ENCODE data around the gene CD52. TPM values are rescaled to one million over a fixed set of nuclear protein-coding genes. Genes with fewer than 3 reads are reported as not detected.

Gene CD52
- total RNA-seq, 1 experiment from 2014 or later: 1.6 TPM

GRCh38 chr1:26315874-26316850, 1.6 kb upstream of the CD52 start:
- BruUV-seq (replicated peaks): no TSS peak
- TF ChIP-seq REST (IDR thresholded peaks at IDR 0.05; ENCODE audit: insufficient read depth in 1 of 2, low read depth in 2 of 2, low read length in 1 of 2) (no peak), CTCF (IDR thresholded peaks at IDR 0.05) (no peak), TCF7L2 (IDR thresholded peaks at IDR 0.05; ENCODE audit: low read depth, low read length) (no peak)
- Histone ChIP-seq H3K27ac (ENCODE audit: low read length) (no peak overlapping the region), H3K9me3 (ENCODE audit: control insufficient read depth, insufficient read depth, low read depth, low read length) (no peaks in the 10 kb centered on the region), H3K4me1 (ENCODE audit: control insufficient read depth, insufficient read depth, low read length) (no peaks in the 10 kb centered on the region), H3K27me3 (ENCODE audit: control insufficient read depth, insufficient read depth, low read length) (no peaks in the 10 kb centered on the region), H3K36me3 (ENCODE audit: control insufficient read depth, insufficient read depth, low read length) (no peaks in the 10 kb centered on the region), H3K4me3 (ENCODE audit: low read depth in 2 of 2, low read length in 2 of 2) (no peak overlapping the region)
- in situ Hi-C loops (cut with HindIII; ENCODE audit: low pct_unique_long_range_greater_than_20kb, low sequenced_read_pairs): no loop called here
- DNase-seq (ENCODE audit: low read depth, low spot score) (no peak), ATAC-seq (no peak)
- CTCF ChIA-PET: no interaction called here
- intact Hi-C loops (cut with micrococcal nuclease; ENCODE audit: unreplicated experiment): no loop called here
- POLR2A ChIA-PET: interaction anchor here (0.6 to 0.7 kb wide), 3 partner anchors 17 to 500 kb away, joined by 6 to 14 read pairs (median 11); no protein-coding TSS in a partner anchor

GRCh38 chr1:26317146-26317545, 612 bp upstream of the CD52 start:
- ATAC-seq (no peak), DNase-seq (ENCODE audit: low read depth, low spot score) (no peak)
- ChIA-PET POLR2A (no interaction called here), CTCF (no interaction called here)
- intact Hi-C loops (cut with micrococcal nuclease; ENCODE audit: unreplicated experiment) (no loop called here), in situ Hi-C loops (cut with HindIII; ENCODE audit: low pct_unique_long_range_greater_than_20kb, low sequenced_read_pairs) (no loop called here)
- H3K4me3 ChIP-seq (ENCODE audit: low read depth in 2 of 2, low read length in 2 of 2): no peak overlapping the region
- no peaks in the 10 kb centered on the region for H3K4me1 ChIP-seq (ENCODE audit: control insufficient read depth, insufficient read depth, low read length)
- TF ChIP-seq REST (IDR thresholded peaks at IDR 0.05; ENCODE audit: insufficient read depth in 1 of 2, low read depth in 2 of 2, low read length in 1 of 2) (no peak), TCF7L2 (IDR thresholded peaks at IDR 0.05; ENCODE audit: low read depth, low read length) (no peak), CTCF (IDR thresholded peaks at IDR 0.05) (no peak), SIN3A (IDR thresholded peaks at IDR 0.05; ENCODE audit: borderline replicate concordance, insufficient read depth, low read depth, low read length) (no peak), POLR2AphosphoS5 (IDR thresholded peaks at IDR 0.05; ENCODE audit: low read depth, low read length) (no peak)
- no TSS peak for BruUV-seq (replicated peaks)
- H3K27ac ChIP-seq (ENCODE audit: low read length): no peak overlapping the region
- no peaks in the 10 kb centered on the region for H3K9me3 ChIP-seq (ENCODE audit: control insufficient read depth, insufficient read depth, low read depth, low read length)
- H3K27me3 ChIP-seq (ENCODE audit: control insufficient read depth, insufficient read depth, low read length): no peaks in the 10 kb centered on the region
- H3K36me3 ChIP-seq (ENCODE audit: control insufficient read depth, insufficient read depth, low read length): no peaks in the 10 kb centered on the region

All from Panc1 (cell line).